Daoy (cell line): ENCODE results near the gene ZNF627. TPM values are rescaled to one million over a fixed set of nuclear protein-coding genes. Genes with fewer than 3 reads are reported as not detected.
A peak's percentile ranks its signal among the peaks of the same experiment; 100 is the strongest.
"Not testable (repeated sequence)": the region's sequence is repeated elsewhere in the genome, so short reads cannot be mapped to it uniquely, and the experiment has no call there.

Experiments used
- DNase-seq: peaks from one replicate; pipeline ENCODE4 v3.0.0-alpha.2; 2015; ENCODE audit warnings: low read depth
- total RNA-seq: library from RNA; depleted of rRNA; stranded (reverse); fragments of >200 nt; shearing (Covaris generic); gene quantifications from 2 replicates; pipeline ENCODE4 v1.2.3, GENCODE V29; 2014

The ZNF627 gene
- total RNA-seq, 1 experiment from 2014 or later: 15.4 TPM

DNA sequence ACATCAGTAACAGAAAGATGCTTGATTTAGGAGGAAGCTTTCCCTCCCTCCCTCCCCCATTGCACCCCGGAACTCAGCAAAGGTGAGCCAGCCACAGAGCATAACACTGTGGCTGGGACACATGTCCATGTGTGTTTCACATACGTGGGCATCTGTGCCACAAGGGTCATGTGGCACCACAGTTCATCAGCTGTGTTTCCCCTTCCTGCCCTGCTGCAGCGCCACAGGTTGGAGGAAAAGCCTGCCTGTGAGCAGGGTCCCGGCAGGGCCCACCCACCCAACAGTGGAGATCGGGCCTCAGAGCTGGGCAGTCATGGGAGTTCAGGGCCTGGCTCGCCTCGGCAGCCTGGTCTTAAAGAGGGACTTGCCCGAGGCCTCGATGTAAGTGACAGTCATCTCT is 22.6 kb upstream of the ZNF627 start:
- no peak for DNase-seq

DNA sequence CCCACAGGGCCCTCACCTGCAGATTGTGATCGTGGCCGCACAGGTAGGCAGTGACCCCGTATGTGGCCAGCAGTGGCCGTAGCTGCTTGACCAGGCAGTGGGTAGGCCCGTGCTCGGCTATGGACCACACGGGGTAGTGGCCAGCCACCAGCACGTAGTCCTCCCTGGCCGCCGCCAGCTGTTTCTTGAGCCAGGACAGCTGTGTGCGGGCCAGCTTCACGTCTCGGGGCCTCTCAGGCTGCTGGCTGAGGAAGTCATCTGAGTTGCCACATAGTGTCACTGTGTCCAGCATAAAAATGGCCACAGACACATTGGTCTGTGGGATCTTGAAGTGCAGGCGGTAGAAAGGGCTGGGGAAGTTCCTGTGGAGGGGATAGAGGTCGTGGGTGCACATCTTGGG is 21.1 kb upstream of the ZNF627 start:
- DNase-seq: no peak

DNA sequence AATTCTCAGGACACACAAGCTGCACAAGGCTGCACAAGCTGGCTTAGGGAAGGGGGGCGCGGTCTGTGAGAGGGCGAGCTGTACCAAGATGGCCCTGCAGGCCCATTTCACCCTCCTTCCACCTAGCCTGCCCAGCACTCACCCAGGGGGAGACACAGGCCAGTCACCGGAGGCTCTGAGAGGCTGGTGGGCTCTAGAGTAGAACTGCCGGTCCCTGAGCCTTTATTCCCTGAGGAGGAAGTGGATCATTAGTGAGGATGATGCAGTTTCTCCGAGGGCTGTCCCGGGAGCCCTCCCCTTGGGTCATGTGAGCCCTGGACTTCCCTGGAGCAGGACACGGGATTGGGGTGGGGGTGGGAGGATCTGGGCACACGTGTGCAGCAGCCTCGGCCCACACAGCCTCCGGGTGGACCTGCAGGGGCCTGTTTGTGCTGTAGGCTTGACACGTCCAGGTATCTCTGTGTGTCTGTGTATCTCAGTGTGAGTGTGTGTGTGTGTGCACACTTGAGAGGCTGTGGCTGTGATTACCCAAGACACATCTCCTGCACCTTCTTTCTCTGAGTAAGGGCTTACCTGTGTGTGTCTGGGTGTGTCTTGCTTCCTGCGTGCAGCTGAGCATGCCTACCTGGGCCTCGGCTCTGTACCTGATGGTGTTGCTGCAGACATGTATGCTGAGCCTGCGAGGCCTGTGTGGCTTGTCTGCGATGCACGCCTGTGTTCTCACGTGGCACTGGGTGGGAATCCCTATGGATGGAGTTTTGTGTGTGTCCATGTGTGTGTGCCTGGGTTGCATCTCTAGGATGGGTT is 19.6 kb upstream of the ZNF627 start, which contains the start of gene ACP5:
TSS of gene ACP5 (minus strand) at position 195 of the 807 bp plus-strand sequence. CDS start 328 bp downstream, outside the sequence.
- peak; percentile 43 for DNase-seq

DNA sequence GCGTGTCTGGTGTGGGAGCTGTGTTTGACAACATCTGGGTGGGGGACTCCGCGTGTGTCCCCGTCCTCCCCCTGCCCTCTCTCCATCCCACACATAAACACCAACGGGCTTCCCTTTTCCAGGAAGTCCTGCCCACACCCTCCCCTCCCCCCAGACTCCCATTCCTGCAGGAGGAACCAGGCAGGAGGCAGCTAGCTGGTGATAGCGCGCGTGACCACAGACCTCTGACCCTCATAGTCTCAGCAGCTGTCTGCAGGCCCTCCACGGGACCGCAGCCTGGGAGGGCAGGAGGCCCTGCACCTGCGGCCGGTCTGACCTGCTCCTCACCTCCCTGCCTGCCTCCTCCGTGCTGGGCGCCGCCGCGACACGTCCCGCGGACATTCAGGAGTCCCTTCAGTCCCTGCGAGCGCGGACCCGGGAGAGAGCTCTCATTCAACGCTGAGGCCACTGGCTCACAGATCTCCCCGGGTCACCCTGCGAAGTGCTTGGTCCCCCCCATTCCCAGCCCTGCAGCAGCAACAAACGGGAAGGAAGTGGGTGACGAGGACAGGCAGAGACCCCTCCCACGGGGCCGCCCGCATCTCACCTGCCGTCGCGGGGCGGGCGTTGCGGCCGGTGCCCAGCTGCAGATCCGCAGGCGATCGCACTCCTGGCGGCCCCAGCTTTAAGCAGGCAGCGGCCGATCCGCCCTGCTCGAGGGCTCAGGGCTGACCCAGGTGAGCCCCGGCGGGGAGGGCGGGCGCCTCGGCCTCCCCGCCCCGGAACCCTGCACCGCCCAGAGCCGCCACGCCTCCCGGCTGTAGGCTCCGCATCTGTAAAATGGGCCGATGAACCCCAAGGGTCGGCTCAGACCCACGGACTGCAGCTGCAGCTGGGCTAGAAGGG is 18.8 kb upstream of the ZNF627 start:
- no peak for DNase-seq

DNA sequence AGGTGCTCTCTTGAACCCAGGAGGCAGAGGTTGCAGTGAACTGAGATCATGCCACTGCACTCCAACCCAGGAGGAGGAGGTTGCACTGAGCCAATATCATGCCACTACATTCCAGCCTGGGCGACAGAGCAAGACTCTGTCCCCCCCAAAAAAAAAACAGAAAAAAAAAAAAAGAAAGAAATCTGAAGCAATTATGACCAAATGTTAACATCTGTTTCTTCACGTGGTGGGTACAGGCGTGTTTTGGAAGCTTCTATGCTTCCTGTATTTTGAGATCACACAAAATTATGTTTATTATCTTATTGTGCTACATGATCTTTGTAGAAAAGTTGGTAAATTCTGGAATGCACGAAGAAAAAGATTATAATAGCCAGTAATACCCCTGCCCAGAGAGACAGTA is 17.2 kb upstream of the ZNF627 start:
- DNase-seq: no peak

DNA sequence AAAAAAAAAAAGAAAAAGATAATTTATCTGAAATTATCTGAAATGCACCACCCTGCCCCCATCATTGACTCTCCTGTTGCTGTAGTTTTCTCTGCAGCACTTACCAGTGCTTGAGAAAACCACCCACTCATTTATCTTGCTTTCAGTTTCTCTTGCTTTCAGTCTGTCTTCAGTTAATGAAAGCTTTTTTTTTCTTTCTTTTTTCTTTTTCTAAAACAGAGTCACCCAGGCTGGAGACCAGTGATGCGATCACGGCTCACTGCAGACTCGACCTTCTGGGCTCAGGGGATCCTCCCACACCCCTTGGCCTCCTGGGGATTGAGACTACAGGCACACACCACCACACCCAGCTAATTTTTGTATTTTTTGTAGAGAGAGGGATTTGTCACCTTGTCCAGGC is 15.5 kb upstream of the ZNF627 start:
- DNase-seq: peak; percentile 49

DNA sequence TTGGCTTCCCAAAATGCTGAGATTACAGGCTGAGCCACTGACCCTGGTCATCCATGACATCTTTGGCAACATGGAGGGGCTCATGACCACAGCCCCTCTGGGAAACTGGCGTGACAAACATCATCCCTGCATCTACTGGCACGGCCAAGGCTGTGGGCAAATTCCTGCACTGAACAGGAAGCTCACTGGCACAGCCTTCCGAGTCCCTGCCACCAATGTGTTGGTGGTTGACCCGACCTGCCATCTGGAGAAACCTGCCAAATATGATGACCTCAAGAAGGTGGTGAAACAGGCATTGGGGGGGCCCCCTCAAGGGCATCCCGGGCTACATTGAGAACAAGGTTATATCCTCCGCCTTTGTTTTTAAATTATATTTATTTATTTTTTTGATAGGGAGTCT is 11.0 kb upstream of the ZNF627 start:
- no peak for DNase-seq

DNA sequence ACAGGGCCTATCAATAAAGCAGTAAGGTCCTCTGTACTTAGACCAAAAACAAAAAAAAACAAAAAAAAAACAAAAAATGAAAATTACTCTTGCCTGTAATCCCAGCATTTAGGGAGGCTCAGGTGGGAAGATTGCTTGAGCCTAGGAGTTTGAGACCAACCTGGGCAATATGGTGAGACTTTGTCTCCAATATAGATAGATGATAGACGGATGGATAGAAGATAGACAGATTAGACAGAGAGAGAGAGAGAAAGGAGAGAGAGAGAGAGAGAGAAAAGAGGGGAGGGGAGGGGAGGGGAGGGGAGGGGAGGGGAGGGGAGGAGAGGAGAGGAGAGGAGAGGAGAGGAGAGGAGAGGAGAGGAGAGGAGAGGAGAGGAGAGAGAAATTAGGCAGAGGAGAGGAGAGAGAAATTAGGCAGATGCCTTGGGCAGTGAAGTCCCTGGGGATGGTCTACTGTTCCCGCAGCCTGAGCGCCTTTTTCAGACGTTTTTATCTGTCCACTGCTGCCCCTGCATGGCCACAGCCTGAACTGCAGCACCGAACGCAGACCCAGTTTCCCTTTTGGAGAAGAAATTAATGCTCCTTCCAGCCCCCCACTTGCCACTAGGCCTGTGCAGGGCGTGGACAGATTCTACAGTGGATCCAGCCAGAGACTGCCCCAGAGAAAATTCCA is 9.8 kb upstream of the ZNF627 start:
- peak; percentile 74 for DNase-seq

DNA sequence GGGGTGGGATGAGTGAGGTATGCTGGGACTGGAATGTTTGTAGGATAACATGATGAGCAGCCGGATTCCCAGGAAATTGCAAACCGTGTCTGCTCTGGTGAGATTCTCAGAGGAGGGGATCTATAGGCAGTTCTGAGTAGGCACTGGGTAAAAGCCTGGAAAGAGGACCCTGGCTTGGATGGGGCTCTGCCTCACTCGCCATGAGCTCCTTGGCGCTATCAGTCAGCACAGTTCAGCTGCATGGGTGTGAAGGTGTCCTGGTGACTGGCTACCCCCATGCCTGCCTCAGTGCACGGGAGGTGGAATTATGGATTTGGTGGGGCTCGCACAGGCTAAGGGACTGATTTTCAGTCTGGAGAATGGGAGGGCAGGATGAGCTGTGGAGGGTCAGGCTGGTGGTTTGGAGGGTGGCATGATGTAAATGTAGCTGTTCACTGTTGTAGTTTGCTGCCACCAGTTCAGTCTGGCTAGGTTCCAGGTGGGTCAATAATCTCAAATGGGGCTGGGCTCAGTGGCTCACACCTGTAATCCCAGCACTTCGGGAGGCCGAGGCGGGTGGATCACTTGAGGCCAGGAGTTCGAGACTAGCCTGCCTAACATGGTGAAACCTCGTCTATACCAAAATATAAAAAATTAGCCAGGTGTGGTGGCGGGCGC is 9.2 kb upstream of the ZNF627 start:
- DNase-seq: no peak

DNA sequence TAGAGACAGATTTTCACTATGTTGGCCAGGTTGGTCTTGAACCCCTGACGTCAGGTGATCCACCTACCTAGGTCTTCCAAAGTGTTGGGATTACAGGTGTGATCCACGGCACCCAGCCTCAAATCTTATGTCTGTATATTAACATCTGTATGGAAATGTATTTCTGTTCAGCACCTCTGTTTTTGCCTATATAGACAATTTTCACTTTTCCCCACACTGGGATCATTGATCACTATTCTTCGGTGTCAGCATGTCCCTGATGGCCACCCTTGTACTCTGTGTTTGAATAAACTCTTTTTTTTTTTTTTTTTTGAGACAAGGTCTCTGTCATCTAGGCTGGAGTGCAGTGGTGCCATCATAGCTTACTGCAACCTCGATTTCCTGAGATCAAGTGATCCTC is 3.2 kb upstream of the ZNF627 start:
- DNase-seq: no peak

DNA sequence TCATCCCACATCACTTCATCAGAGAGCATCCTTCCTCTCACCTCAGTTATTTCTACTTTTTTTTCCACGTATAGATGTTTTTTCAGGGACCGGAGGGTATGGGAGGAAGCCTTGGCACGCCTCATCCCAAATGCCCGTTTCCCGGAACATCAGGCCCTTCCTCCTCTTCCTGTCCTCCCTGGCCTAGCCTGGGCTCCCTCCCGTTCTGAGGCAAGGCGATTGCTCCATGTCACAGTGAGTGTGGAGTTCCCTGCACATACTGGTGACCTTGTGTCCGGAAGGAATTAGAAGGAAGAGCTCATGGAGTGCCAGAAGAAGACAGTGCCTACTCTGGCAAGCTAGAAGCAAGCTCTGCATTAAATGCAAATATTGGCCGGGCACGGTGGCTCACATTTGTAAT is 1.1 kb upstream of the ZNF627 start:
- DNase-seq: no peak

DNA sequence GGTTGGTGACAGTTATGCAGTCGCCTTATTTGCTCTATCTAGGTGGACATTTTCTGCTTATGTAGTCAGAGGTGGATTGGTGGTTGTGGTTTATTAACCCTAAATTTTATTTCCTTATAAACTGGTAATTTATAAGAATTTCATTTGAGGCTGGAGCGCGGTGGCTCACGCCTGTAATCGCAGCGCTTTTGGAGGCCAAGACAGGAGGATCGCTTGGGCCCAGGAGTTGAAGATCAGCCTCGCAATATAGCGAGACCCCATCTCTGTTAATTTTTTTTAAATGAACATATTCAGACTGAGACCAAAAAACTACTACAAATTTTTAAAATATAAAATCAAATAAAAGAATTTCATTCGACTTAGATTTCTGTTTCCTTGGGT is 810 bp downstream of the ZNF627 start:
- DNase-seq: no peak

DNA sequence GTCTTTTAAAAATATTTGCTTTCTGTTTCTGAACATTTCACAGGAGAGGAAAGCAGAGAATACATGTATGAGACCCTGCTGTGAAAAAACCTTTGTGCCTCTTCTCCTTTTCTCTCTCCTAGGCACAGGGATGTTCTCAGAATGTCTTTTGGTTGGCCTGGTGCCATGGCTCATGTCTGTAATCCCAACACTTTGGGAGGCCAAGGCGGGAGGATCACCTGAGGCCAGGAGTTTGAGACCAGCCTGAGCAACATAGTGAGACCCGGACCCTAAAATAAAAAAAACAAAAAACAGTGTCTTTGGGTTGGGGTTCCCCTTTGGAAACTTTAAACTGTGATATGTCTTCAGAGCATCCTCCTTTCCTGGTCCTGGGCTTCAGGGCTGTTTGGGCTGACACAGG is 1.5 kb downstream of the ZNF627 start:
- no peak for DNase-seq

DNA sequence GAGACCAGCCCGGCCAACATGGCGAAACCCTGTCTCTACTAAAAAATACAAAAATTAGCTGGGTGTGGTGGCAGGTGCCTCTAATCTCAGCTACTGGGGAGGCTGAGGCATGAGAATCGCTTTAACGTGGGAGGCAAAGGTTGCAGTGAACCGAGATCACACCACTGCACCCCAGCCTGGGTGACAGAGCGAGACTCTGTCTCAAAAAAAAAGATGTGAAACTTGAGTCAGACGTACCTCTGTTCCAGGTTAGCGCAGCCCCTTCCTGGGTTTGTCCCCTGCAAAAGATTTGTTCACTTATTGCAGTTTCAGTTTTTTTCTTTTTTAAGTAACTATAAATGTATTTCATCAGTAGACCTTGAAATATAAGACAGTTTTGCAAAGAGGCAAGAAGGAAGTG is 2.4 kb downstream of the ZNF627 start:
- DNase-seq: not testable (repeated sequence)

DNA sequence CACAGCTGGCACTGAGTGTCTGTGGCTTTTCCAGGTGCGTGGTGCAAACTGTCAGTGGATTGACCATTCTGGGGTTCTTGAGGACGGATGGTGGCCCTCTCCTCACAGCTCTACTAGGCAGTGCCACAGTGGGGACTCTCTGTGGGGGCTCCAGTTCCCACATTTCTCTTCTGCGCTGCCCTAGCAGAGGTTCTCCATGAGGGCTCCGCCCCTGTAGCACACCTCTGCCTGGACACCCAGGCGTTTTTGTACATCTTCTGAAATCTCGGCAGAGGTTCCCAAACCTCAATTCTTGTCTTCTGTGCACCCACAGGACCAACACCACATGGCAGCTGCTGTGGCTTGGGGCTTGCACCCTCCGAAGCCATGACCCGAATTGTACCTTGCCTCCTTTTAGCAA is 9.2 kb downstream of the ZNF627 start:
- no peak for DNase-seq

DNA sequence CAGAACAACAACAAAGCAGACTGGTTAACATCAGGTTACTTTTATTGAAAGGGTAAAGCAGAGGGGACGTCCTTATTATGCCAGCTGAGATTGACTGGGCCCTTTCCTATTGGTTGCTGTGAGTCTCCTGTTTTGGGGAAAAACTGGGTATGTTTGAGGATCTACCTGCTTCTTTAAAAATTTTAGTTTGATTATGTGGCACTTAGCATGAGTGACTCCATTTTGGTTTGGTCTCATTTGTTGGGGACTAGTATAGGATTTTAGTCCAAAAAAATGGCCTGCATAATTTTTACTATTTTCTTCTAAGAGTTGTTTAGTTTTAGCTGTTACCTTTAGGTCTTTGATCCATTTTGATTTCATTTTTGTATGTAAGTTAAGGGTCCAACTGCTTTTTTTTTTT is 14.4 kb downstream of the ZNF627 start:
- DNase-seq: no peak

DNA sequence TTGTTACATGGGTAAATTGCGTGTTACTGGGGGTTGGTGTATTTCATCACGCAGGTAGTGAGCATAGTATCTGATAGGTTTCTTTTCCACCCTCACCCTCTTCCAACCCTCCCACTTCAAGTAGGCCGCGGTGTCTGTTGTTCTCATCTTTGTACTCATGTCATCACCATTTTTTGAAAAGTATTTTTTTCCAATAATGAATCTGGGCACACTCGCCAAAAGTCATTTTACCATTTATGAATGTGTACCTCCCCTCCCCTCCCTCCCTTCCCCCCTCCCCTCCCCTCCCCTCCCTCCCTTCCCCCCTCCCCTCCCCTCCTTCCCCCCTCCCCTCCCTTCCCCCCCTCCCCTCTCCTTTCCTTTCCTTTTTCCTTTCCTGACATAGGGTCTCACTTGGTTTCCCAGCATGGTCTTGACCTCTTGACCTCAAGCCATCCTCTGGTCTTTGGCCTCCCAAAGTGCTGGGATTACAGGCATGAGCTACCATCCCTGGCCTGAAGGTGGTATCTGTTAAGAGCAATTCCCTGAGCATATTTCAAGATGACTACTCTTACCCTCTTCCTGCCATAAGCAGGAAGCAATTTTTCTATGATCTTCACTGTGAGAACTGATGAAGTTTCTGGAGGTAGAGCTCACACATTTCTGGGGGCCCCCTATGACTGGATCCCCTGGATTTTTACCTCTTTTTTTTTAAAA is 15.7 kb downstream of the ZNF627 start:
- DNase-seq: no peak

DNA sequence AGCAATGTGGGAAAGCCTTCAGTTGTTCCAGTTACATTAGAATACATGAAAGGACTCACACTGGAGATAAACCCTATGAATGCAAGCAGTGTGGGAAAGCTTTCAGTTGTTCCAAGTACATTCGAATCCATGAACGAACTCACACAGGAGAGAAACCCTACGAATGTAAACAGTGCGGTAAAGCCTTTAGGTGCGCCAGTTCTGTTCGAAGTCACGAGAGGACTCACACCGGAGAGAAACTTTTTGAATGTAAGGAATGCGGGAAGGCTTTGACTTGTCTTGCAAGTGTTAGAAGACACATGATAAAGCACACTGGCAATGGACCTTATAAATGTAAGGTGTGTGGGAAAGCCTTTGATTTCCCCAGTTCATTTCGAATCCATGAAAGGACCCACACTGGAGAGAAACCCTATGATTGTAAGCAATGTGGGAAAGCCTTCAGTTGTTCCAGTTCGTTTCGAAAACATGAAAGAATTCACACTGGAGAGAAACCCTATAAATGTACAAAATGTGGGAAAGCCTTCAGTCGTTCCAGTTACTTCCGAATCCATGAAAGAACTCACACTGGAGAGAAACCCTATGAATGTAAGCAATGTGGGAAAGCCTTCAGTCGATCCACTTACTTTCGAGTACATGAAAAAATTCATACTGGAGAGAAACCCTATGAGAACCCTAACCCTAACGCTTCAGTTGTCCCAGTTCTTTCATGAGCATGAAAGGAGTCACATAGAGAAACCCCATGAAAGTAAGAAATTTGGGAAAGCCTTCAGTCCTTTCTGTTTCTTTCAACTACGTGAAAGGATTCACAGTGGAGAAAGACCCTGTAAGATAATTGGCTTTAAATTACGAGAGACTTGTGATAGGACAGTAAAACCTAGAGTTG is 20.1 kb downstream of the ZNF627 start:
- no peak for DNase-seq

DNA sequence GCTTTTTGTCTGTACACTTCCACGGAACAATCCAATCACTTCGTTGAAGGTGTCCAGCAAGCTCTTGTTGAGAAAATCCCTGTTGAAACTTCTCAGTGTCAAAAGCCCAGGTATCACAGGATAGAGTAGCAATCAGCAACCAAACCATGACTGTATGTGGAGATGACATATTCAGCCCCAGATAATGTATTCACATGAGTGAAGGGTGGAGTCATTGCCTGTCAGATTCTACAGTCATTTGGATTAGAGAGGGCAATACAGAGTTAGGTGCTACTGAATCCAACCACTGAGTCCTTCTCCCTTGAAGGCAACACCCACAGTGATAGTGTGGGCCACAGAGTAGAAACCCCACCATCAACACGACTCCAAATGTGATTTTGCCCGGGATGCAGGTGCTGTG is 23.3 kb downstream of the ZNF627 start:
- DNase-seq: no peak

DNA sequence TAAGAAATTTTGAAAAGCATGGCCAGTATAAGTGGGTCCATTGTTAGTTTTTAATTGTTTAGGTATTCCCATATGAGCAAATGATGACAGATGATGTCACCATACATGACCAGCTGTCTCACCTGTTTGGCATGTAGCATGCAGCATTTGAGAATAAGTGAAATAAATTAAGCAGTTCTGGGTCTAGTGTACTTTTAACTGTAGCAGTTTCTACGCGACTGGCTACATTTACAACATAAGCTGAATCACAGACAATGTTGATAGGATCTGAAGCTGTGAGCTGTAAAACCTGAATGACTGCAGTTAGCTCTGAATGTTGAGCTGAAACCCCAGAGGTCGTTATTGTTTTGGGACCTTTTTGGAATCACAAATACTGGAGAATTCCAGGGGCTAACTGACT is 25.1 kb downstream of the ZNF627 start:
- peak; percentile 17 for DNase-seq
